Measurements from ENCODE around the gene GRPEL1.

DNA sequence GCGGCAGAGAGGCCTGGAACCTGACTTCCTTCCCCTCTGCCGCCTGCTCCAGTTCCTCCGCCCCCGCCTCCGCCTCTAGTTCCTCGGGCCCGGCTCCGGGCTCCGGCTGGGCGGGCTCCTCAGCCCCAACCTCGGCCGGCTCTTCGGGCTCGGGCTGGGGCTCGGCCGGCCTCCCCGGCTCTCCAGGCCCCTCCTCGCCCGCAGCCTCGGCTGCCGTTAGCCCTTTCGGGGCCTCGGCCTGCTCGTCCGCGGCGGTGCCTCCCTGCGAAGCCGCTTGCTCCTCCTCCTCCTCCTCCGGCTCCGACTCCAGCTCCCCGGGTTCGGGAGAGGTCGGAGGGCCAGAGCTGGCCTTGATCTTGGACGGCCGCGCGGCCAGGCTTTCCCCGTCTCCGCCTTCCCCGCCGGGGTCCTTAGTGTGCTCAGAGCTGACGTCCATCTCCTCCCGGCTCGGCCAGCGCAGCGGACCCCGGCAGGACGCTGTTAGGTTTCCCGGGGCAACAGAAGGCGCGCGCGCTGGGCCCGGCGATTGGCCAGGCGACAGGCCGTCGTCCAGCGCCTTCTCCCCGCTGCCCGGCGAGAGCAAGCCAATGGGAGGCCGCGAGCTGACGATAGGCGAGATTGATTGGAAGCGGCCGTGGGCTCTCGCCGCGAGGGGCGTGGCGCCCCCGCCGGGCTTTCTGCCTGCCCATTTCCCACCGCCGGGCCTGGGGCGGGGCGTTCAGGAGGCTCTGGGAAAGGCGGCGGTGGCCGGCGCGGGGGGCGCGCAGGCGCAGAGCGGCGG lies 25.2 kb downstream of the GRPEL1 start:
- TF ChIP-seq, protein P1, sequence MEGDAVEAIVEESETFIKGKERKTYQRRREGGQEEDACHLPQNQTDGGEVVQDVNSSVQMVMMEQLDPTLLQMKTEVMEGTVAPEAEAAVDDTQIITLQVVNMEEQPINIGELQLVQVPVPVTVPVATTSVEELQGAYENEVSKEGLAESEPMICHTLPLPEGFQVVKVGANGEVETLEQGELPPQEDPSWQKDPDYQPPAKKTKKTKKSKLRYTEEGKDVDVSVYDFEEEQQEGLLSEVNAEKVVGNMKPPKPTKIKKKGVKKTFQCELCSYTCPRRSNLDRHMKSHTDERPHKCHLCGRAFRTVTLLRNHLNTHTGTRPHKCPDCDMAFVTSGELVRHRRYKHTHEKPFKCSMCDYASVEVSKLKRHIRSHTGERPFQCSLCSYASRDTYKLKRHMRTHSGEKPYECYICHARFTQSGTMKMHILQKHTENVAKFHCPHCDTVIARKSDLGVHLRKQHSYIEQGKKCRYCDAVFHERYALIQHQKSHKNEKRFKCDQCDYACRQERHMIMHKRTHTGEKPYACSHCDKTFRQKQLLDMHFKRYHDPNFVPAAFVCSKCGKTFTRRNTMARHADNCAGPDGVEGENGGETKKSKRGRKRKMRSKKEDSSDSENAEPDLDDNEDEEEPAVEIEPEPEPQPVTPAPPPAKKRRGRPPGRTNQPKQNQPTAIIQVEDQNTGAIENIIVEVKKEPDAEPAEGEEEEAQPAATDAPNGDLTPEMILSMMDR (IDR thresholded peaks at IDR 0.05), result peak in 3 of 7 experiments; percentile 19 to 68 (median 25)
- TF ChIP-seq POLR2AphosphoS5 (IDR thresholded peaks at IDR 0.05) (peak in 2 of 3 donors; percentile 23 to 70), POLR2A (IDR thresholded peaks at IDR 0.05) (no peak), EP300 (IDR thresholded peaks at IDR 0.05) (no peak)
